Thyroid gland (tissue), 4 donors: ENCODE results near the gene NFE2.

Source experiments
- POLR2A ChIP-seq, 2 donors: fragments of 450-650 bp; IDR thresholded peaks; one replicate each; pipeline ENCODE4 v1.6.1; 2017; ENCODE audit warnings: antibody characterized with exemption in 2 of 2, mild to moderate bottlenecking in 2 of 2, moderate library complexity in 1 of 2
- TF ChIP-seq, protein P1 (sequence below), 6 experiments: fragments of 200-600 bp in 3 of 6; fragments of 450-650 bp in 3 of 6; sonication (generic) in 3 of 6; IDR thresholded peaks; one replicate each; pipeline ENCODE4 v1.5.1; 2016 to 2019; ENCODE audit warnings: antibody characterized with exemption in 6 of 6, mild to moderate bottlenecking in 2 of 6, inconsistent platforms in 1 of 6, moderate library complexity in 1 of 6

DNA sequence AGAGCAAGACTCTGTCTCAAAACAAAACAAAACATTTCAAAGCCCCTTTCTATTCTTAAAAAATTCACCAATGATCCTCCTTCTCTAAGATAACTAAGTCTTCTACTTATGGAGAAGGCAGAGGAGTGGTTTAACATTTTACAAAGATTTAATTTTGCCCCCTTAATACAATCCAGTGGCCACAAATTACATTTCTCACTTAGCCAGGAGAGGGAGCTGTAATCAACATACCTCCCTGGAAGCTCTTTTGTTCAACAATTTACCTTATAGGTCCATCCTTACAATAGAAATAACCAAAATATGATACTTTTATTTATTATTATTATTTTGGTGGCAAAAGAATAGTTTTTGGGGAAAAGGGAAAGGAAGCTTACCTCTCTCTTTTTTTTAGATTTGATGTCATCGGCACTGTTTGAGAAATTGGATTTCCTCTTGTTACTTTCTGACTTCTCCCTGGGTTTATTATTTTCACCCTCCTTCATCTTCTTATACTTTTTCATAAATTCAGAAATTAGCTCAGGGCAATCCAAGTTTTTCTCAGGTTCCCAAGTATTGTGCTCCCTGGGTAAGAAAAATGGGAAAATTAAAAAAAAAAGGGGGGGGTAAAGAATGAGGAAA is 49.0 kb downstream of the NFE2 start:
- TF ChIP-seq, protein P1, sequence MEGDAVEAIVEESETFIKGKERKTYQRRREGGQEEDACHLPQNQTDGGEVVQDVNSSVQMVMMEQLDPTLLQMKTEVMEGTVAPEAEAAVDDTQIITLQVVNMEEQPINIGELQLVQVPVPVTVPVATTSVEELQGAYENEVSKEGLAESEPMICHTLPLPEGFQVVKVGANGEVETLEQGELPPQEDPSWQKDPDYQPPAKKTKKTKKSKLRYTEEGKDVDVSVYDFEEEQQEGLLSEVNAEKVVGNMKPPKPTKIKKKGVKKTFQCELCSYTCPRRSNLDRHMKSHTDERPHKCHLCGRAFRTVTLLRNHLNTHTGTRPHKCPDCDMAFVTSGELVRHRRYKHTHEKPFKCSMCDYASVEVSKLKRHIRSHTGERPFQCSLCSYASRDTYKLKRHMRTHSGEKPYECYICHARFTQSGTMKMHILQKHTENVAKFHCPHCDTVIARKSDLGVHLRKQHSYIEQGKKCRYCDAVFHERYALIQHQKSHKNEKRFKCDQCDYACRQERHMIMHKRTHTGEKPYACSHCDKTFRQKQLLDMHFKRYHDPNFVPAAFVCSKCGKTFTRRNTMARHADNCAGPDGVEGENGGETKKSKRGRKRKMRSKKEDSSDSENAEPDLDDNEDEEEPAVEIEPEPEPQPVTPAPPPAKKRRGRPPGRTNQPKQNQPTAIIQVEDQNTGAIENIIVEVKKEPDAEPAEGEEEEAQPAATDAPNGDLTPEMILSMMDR (IDR thresholded peaks at IDR 0.05), result peak; percentile 27 to 80 (median 53)
- no peak for TF ChIP-seq POLR2A (IDR thresholded peaks at IDR 0.05)
